ENCODE results near the gene HOXD12.

- peak; percentile 79 for TF ChIP-seq EZH2 (IDR thresholded peaks at IDR 0.05; ENCODE audit: low read depth, unreplicated experiment)
- peak in 1 of 2 experiments; percentile 27; a peak in 1 of 4 replicates for TF ChIP-seq CTCF (conservative IDR thresholded peaks at IDR 0.05; ENCODE audit: low read depth in 2 of 2)
- no peak for TF ChIP-seq ZNF114 (CRISPR knock-in tag; IDR thresholded peaks at IDR 0.05)
- peak; percentile 47 for TF ChIP-seq EZH2phosphoT487 (IDR thresholded peaks at IDR 0.05; ENCODE audit: unreplicated experiment)
- TF ChIP-seq REST (IDR thresholded peaks at IDR 0.05; ENCODE audit: unreplicated experiment), result no peak
- no peak for TF ChIP-seq POLR2AphosphoS5 (IDR thresholded peaks at IDR 0.05; ENCODE audit: low read depth)
- TF ChIP-seq CREB1 (CRISPR knock-in tag; IDR thresholded peaks at IDR 0.05; ENCODE audit: low read depth), result no peak
- no peak for TF ChIP-seq NANOG (IDR thresholded peaks at IDR 0.05; ENCODE audit: borderline replicate concordance)
- TF ChIP-seq ETS1 (IDR thresholded peaks at IDR 0.05), result no peak
- no peak for TF ChIP-seq JUNB (IDR thresholded peaks at IDR 0.05; ENCODE audit: unreplicated experiment)
Observed at GRCh38 chr2:176120364-176121189, 21.0 kb downstream of the HOXD12 start.
